Suprapubic skin (tissue), 4 donors: ENCODE results near the gene FNIP1. TPM values are rescaled to one million over a fixed set of nuclear protein-coding genes. Genes with fewer than 3 reads are reported as not detected.

Experiments used
- DNase-seq, 2 donors: peaks; one replicate each; pipeline ENCODE4 v3.0.0-alpha.2; 2019; ENCODE audit warnings: low spot score in 2 of 2
- H3K27ac ChIP-seq: fragments of 200-600 bp; sonication (generic); one replicate; pipeline ENCODE4 v1.5.1; 2019
- H3K27me3 ChIP-seq: fragments of 200-600 bp; sonication (generic); one replicate; pipeline ENCODE4 v1.5.1; 2019
- H3K36me3 ChIP-seq: fragments of 200-600 bp; sonication (generic); one replicate; pipeline ENCODE4 v1.5.1; 2019
- H3K4me1 ChIP-seq: fragments of 200-600 bp; sonication (generic); one replicate; pipeline ENCODE4 v1.5.1; 2019
- H3K4me3 ChIP-seq: fragments of 200-600 bp; sonication (generic); one replicate; pipeline ENCODE4 v1.5.1; 2019; ENCODE audit warnings: mild to moderate bottlenecking
- H3K9me3 ChIP-seq: fragments of 200-600 bp; sonication (generic); one replicate; pipeline ENCODE4 v1.5.1; 2019
- EP300 ChIP-seq: sonication (generic); formaldehyde crosslinking; IDR thresholded peaks from one replicate; pipeline ENCODE4 v1.6.1; 2017; ENCODE audit warnings: antibody characterized with exemption
- POLR2A ChIP-seq, 2 donors: fragments of 450-650 bp; IDR thresholded peaks; one replicate each; pipeline ENCODE4 v1.6.1; 2017; ENCODE audit warnings: antibody characterized with exemption in 2 of 2, mild to moderate bottlenecking in 2 of 2, moderate library complexity in 2 of 2
- POLR2AphosphoS5 ChIP-seq, 3 donors: sonication (generic); formaldehyde crosslinking; IDR thresholded peaks; one replicate each; pipeline ENCODE4 v1.6.1; 2017; ENCODE audit warnings: antibody characterized with exemption in 3 of 3
- WGBS: methylation state at CpG from one replicate; pipeline ENCODE4 v1.1.5; 2018; 5-methylcytosine and 5-hydroxymethylcytosine counted together
- total RNA-seq, 4 donors: library from RNA; depleted of rRNA; stranded (reverse); fragments of >200 nt; gene quantifications; one replicate each; pipeline ENCODE4 v1.1.0, GENCODE V29; 2016
- TF ChIP-seq, protein P1 (sequence below), 2 donors: fragments of 200-600 bp in 1 of 2; fragments of 450-650 bp in 1 of 2; sonication (generic) in 1 of 2; IDR thresholded peaks; one replicate each; pipeline ENCODE4 v1.5.1; 2016 to 2019; ENCODE audit warnings: antibody characterized with exemption in 2 of 2, mild to moderate bottlenecking in 1 of 2, moderate library complexity in 1 of 2

FNIP1 gene
- total RNA-seq, 4 donors from 2014 or later: 24.6 to 65.4 (median 26.9) TPM

DNA sequence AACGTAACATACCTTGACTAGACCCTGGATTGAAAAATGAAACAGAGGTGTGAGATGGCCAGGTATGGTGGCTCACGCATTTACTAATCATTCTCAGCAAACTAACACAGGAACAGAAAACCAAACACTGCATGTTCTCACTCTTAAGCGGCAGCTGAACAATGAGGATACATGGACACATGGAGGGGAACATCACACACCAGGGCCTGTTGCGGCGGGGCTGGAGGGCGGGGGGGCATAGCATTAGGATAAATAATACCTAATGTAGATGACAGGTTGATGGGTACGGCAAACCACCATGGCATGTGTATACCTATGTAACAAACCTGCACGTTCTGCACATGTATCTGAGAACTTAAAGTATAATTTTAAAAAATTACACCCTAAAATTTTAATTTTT lies 177.7 kb downstream of the FNIP1 start:
- Histone ChIP-seq H3K36me3 (no peaks in the 10 kb centered on the region), H3K27ac (no peak overlapping the region), H3K4me3 (no peak overlapping the region), H3K9me3 (no peaks in the 10 kb centered on the region), H3K4me1 (peaks cover 4% of the 10 kb centered on the region), H3K27me3 (no peaks in the 10 kb centered on the region)
- no peak for TF ChIP-seq POLR2AphosphoS5 (IDR thresholded peaks at IDR 0.05)
- TF ChIP-seq POLR2A (IDR thresholded peaks at IDR 0.05): no peak
- TF ChIP-seq, protein P1, sequence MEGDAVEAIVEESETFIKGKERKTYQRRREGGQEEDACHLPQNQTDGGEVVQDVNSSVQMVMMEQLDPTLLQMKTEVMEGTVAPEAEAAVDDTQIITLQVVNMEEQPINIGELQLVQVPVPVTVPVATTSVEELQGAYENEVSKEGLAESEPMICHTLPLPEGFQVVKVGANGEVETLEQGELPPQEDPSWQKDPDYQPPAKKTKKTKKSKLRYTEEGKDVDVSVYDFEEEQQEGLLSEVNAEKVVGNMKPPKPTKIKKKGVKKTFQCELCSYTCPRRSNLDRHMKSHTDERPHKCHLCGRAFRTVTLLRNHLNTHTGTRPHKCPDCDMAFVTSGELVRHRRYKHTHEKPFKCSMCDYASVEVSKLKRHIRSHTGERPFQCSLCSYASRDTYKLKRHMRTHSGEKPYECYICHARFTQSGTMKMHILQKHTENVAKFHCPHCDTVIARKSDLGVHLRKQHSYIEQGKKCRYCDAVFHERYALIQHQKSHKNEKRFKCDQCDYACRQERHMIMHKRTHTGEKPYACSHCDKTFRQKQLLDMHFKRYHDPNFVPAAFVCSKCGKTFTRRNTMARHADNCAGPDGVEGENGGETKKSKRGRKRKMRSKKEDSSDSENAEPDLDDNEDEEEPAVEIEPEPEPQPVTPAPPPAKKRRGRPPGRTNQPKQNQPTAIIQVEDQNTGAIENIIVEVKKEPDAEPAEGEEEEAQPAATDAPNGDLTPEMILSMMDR (IDR thresholded peaks at IDR 0.05): no peak
- no peak for TF ChIP-seq EP300
- no peak for DNase-seq
- 90% methylated on average over 8 of the region's 8 CpGs for WGBS

GRCh38 chr5:131617140-131617822 lies 179.5 kb downstream of the FNIP1 start:
- H3K9me3 ChIP-seq: no peaks in the 10 kb centered on the region
- no peak overlapping the region for H3K4me3 ChIP-seq
- H3K4me1 ChIP-seq: peaks cover 3% of the 10 kb centered on the region
- TF ChIP-seq POLR2AphosphoS5 (IDR thresholded peaks at IDR 0.05) (no peak), POLR2A (IDR thresholded peaks at IDR 0.05) (no peak), EP300 (no peak)
- TF ChIP-seq, protein P1 (IDR thresholded peaks at IDR 0.05): no peak
- H3K27me3 ChIP-seq: no peaks in the 10 kb centered on the region
- 86% methylated on average over 11 of the region's 11 CpGs for WGBS
- no peak for DNase-seq
- no peaks in the 10 kb centered on the region for H3K36me3 ChIP-seq
- H3K27ac ChIP-seq: no peak overlapping the region

DNA sequence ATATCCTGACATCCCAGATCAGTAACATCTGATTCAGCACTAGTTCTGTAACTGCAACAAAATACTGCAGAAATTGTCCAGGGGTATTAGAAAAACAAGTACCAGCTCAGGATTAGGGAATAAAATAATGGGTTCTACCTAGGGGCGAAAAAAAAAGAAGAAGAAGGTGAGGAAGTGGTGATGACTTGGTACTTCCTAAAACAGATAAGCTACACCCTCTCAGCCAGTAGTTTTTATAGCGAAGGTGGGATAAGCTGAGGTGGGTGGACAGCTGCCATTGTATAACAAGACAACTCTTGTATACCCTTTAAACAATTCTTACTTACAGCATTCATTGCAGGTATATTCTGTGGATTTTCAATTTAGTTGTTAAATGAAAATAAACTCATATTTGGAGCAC lies 180.9 kb downstream of the FNIP1 start:
- Histone ChIP-seq H3K27ac (no peak overlapping the region), H3K9me3 (no peaks in the 10 kb centered on the region), H3K4me3 (no peak overlapping the region), H3K36me3 (no peaks in the 10 kb centered on the region), H3K27me3 (no peaks in the 10 kb centered on the region), H3K4me1 (no peaks in the 10 kb centered on the region)
- no peak for DNase-seq
- TF ChIP-seq, protein P1 (IDR thresholded peaks at IDR 0.05): no peak
- TF ChIP-seq POLR2AphosphoS5 (IDR thresholded peaks at IDR 0.05): no peak
- TF ChIP-seq POLR2A (IDR thresholded peaks at IDR 0.05): no peak
- no peak for TF ChIP-seq EP300
- 86% methylated on average over 2 of the region's 2 CpGs for WGBS

DNA sequence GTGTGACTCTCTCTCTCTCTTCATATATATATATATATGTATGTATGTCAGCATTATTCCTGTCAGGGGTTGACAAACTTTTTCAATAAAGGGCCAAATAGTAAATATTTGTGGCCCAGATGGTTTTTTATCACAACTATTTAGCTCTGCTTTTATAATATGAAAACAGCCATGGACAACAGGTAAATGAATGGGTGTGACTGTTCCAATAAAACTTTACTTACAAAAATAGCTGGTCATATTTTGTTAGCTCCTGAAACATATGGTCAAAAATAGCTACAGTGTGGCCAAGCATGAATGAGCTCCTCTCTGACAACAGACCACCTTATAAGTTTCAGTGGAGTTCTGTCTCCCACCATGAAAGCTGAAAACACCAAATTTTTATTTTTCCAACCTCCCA lies 183.4 kb downstream of the FNIP1 start:
- Histone ChIP-seq H3K9me3 (no peaks in the 10 kb centered on the region), H3K36me3 (no peaks in the 10 kb centered on the region), H3K4me3 (no peak overlapping the region), H3K4me1 (no peaks in the 10 kb centered on the region), H3K27ac (no peak overlapping the region), H3K27me3 (no peaks in the 10 kb centered on the region)
- DNase-seq: no peak
- TF ChIP-seq EP300: no peak
- TF ChIP-seq, protein P1 (IDR thresholded peaks at IDR 0.05): no peak
- no peak for TF ChIP-seq POLR2A (IDR thresholded peaks at IDR 0.05)
- no peak for TF ChIP-seq POLR2AphosphoS5 (IDR thresholded peaks at IDR 0.05)

GRCh38 chr5:131611064-131611381 lies 185.8 kb downstream of the FNIP1 start:
- 87% methylated on average over 2 of the region's 2 CpGs for WGBS
- no peak for DNase-seq
- Histone ChIP-seq H3K4me1 (peaks cover 9% of the 10 kb centered on the region), H3K4me3 (no peak overlapping the region), H3K36me3 (no peaks in the 10 kb centered on the region), H3K9me3 (no peaks in the 10 kb centered on the region), H3K27me3 (no peaks in the 10 kb centered on the region), H3K27ac (no peak overlapping the region)
- TF ChIP-seq POLR2A (IDR thresholded peaks at IDR 0.05) (no peak), POLR2AphosphoS5 (IDR thresholded peaks at IDR 0.05) (no peak)
- TF ChIP-seq, protein P1 (IDR thresholded peaks at IDR 0.05): no peak
